Karpas-422 (cell line): ENCODE data around the gene KDM4B. TPM values are rescaled to one million over a fixed set of nuclear protein-coding genes. Genes with fewer than 3 reads are reported as not detected.

Experiments
- DNase-seq: peaks from one replicate; pipeline ENCODE4 v3.0.0-alpha.2; 2015
- H2AFZ ChIP-seq: fragments of 200-600 bp; sonication (generic); 2 replicates; pipeline ENCODE4 v1.6.1; 2014; ENCODE audit warnings: antibody characterized with exemption, low read length, mixed read lengths
- H3K27ac ChIP-seq: fragments of 200-600 bp; sonication (generic); 2 replicates; pipeline ENCODE4 v1.5.1; 2014; ENCODE audit warnings: mild to moderate bottlenecking, low read length, moderate library complexity
- H3K27me3 ChIP-seq: fragments of 200-600 bp; sonication (generic); 2 replicates; pipeline ENCODE4 v1.6.1; 2014; ENCODE audit warnings: low read length, mixed read lengths
- H3K36me3 ChIP-seq: fragments of 200-600 bp; sonication (generic); 2 replicates; pipeline ENCODE4 v1.6.1; 2014; ENCODE audit warnings: low read length, mixed read lengths; ENCODE audit not compliant: insufficient read depth
- H3K4me1 ChIP-seq: fragments of 200-600 bp; sonication (generic); 2 replicates; pipeline ENCODE4 v1.6.1; 2014; ENCODE audit warnings: mild to moderate bottlenecking, low read length, mixed read lengths
- H3K4me2 ChIP-seq: fragments of 200-600 bp; sonication (generic); 2 replicates; pipeline ENCODE4 v1.6.1; 2014; ENCODE audit warnings: low read length, low read depth, mild to moderate bottlenecking; ENCODE audit not compliant: poor library complexity, severe bottlenecking
- H3K4me3 ChIP-seq: fragments of 200-600 bp; sonication (generic); 2 replicates; pipeline ENCODE4 v1.5.1; 2014; ENCODE audit warnings: mild to moderate bottlenecking, antibody characterized with exemption, low read length, mixed read lengths
- H3K79me2 ChIP-seq: fragments of 200-600 bp; sonication (generic); 2 replicates; pipeline ENCODE4 v1.6.1; 2014; ENCODE audit warnings: mild to moderate bottlenecking, low read length, mixed read lengths
- H3K9ac ChIP-seq: fragments of 200-600 bp; sonication (generic); 2 replicates; pipeline ENCODE4 v1.6.0; 2014; ENCODE audit warnings: low read length
- H3K9me2 ChIP-seq: fragments of 200-600 bp; sonication (generic), shearing (Covaris generic); replicated peaks from 2 replicates; pipeline ENCODE4 v1.6.0; 2014; ENCODE audit warnings: mild to moderate bottlenecking, low read length, moderate library complexity; ENCODE audit not compliant: insufficient read depth
- H3K9me3 ChIP-seq: fragments of 300-700, 200-600 bp; sonication (generic); 2 replicates; pipeline ENCODE4 v1.6.1; 2014; ENCODE audit warnings: low read length, mixed read lengths
- H4K20me1 ChIP-seq: fragments of 200-600 bp; sonication (generic); 2 replicates; pipeline ENCODE4 v1.6.1; 2014; ENCODE audit warnings: mild to moderate bottlenecking, antibody characterized with exemption, low read length, low read depth; ENCODE audit not compliant: insufficient read depth
- total RNA-seq: library from RNA; depleted of rRNA; stranded (reverse); fragments of >200 nt; shearing (Covaris generic); gene quantifications from 2 replicates; pipeline ENCODE4 v1.2.3, GENCODE V29; 2014; ENCODE audit warnings: low replicate concordance

KDM4B gene
- total RNA-seq, 1 experiment from 2014 or later = 50.8 TPM

DNA sequence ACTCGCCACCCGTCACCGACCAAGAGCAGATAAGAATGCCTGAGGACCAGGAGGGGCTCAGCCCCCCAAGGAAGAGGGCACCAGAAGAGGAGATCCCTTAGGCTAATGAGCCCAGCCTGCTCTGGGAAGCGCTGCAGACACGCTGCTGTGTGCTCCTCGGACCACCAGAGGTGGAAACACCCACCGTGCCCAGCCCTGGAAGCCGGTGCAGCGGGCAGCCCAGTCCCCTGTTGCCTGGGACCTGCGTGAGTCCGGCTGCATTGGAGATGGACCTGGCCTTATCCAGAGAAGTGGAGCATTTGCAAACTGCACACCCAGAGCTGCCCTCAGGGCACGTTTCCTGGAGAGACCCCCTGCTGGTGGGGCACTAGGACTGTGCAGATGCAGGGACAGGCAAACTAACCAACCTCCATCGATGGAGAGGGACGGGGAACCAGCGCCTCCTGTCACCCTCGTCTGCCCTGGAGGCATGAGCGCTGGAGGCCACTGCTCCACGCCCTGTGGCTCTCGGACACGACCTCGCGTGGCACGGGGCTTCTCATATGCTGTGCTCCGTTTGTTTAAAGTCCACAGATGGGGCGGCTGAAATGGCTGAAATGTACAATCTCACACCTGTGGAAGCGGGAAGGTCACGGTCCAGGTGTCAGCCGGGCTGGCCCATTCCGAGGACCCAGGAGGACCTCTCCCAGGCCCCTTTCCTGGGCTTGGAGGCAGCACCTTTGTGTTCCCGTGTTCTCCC is 153.9 kb downstream of the KDM4B start:
- H3K79me2 ChIP-seq = no peaks in the 10 kb centered on the region
- no peak overlapping the region for H3K9ac ChIP-seq
- H3K4me1 ChIP-seq = peaks cover 26% of the 10 kb centered on the region
- H3K9me2 ChIP-seq = no peaks in the 10 kb centered on the region
- H3K9me3 ChIP-seq = no peaks in the 10 kb centered on the region
- no peaks in the 10 kb centered on the region for H4K20me1 ChIP-seq
- H3K4me3 ChIP-seq = no peak overlapping the region
- H3K27me3 ChIP-seq = no peaks in the 10 kb centered on the region
- no peaks in the 10 kb centered on the region for H3K36me3 ChIP-seq
- H3K4me2 ChIP-seq = no peak overlapping the region
- no peak overlapping the region for H2AFZ ChIP-seq
- H3K27ac ChIP-seq = no peak overlapping the region
- no peak for DNase-seq

DNA sequence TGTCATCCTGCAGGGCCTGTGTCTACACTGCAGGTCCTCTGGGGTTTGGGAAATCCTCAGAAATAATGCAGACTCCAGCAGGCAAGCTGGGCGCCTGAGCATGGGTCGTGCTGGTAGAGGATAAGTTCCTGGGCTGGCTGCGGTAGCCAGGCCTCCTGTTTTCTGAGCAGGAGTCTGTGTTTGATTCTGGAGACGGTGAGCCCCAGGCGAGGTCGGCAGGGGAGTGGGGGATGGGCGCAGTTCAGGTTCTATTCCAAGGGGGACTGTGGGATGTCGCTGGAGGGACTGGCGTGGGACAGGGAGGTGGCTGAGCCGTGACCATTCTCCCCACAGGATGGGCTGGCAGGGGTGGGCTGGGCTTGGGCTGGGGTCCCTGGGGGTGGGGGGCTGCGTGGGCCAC is 154.7 kb downstream of the KDM4B start:
- H3K9me2 ChIP-seq = no peaks in the 10 kb centered on the region
- H3K27me3 ChIP-seq = no peaks in the 10 kb centered on the region
- no peak overlapping the region for H3K4me3 ChIP-seq
- DNase-seq = no peak
- H3K4me2 ChIP-seq = no peak overlapping the region
- no peaks in the 10 kb centered on the region for H3K36me3 ChIP-seq
- H4K20me1 ChIP-seq = no peaks in the 10 kb centered on the region
- no peaks in the 10 kb centered on the region for H3K9me3 ChIP-seq
- no peak overlapping the region for H3K27ac ChIP-seq
- H3K9ac ChIP-seq = no peak overlapping the region
- H3K79me2 ChIP-seq = 0 out of 2 replicates have a peak, but pooled peaks cover 3% of the 10 kb centered on the region
- peaks cover 34% of the 10 kb centered on the region for H3K4me1 ChIP-seq
- H2AFZ ChIP-seq = no peak overlapping the region

DNA sequence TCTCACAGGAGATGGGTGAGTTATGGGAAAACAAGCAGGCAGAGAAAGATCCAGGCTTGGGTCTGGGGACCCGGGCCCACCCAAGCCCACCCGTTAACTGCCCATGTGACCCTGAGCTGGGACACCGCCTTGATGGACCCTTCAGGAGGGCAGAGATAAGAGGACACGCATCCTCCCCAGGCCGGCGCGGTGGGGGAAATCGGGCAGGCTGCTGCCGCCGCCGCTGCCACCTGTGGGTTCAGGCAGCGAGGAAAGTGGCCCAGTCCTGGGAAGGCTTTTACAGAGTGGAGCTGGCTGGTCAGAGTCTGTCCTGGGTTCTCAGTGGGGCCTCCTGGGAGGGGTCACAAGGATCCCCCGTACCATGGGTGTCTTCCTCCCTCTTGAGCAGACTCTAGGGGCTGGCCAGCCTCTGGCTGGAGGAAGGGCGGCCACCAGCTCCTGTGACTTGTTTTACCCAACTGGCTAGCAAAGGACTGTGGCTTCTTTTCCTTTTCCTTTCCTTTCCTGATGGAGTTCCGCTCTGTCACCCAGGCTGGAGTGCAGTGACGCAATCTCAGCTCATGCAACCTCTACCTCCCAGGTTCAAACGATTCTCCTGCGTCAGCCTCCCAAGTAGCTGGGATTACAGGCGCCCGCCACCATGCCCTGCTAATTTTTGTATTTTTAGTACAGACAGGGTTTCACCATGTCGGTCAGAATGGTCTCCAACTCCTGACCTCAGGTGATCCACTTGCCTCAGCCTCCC is 155.4 kb downstream of the KDM4B start:
- H3K79me2 ChIP-seq = 0 out of 2 replicates have a peak, but pooled peaks cover 3% of the 10 kb centered on the region
- H3K4me1 ChIP-seq = peaks cover 40% of the 10 kb centered on the region
- no peak overlapping the region for H3K9ac ChIP-seq
- H3K9me2 ChIP-seq = no peaks in the 10 kb centered on the region
- H3K27me3 ChIP-seq = no peaks in the 10 kb centered on the region
- no peaks in the 10 kb centered on the region for H3K9me3 ChIP-seq
- H3K4me3 ChIP-seq = no peak overlapping the region
- no peak overlapping the region for H3K27ac ChIP-seq
- no peak overlapping the region for H3K4me2 ChIP-seq
- H3K36me3 ChIP-seq = no peaks in the 10 kb centered on the region
- no peak for DNase-seq
- H2AFZ ChIP-seq = no peak overlapping the region
- no peaks in the 10 kb centered on the region for H4K20me1 ChIP-seq

DNA sequence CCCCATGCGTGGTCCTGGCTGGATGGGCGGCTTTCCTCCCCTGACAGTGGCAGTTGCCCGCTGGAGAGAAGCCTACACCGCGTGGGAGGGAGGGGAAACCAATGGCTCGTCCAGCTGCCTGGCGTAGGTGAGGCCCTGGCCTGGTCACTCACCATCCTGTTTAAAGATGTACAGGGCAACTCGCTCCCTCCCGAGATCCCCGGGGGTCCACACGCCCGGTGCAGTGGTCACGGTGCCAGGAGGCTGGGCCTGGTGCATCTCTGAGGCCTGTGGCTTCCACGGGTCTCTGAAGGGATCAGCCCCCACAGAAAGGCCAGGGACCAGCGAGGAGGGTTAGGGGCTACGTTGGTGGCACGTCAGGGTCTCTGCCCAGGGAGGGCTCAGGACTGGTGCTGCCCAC is 156.5 kb downstream of the KDM4B start:
- Histone ChIP-seq H3K79me2 (0 out of 2 replicates have a peak, but pooled peaks cover 3% of the 10 kb centered on the region), H3K27ac (peak overlapping the region; percentile 100; the same call in 1 of the 2 replicates), H3K4me1 (peaks cover 51% of the 10 kb centered on the region), H4K20me1 (no peaks in the 10 kb centered on the region), H3K27me3 (no peaks in the 10 kb centered on the region), H3K9me2 (no peaks in the 10 kb centered on the region), H3K4me2 (no peak overlapping the region), H3K9ac (no peak overlapping the region), H3K9me3 (no peaks in the 10 kb centered on the region), H3K4me3 (no peak overlapping the region), H3K36me3 (no peaks in the 10 kb centered on the region), H2AFZ (no peak overlapping the region)
- no peak for DNase-seq

DNA sequence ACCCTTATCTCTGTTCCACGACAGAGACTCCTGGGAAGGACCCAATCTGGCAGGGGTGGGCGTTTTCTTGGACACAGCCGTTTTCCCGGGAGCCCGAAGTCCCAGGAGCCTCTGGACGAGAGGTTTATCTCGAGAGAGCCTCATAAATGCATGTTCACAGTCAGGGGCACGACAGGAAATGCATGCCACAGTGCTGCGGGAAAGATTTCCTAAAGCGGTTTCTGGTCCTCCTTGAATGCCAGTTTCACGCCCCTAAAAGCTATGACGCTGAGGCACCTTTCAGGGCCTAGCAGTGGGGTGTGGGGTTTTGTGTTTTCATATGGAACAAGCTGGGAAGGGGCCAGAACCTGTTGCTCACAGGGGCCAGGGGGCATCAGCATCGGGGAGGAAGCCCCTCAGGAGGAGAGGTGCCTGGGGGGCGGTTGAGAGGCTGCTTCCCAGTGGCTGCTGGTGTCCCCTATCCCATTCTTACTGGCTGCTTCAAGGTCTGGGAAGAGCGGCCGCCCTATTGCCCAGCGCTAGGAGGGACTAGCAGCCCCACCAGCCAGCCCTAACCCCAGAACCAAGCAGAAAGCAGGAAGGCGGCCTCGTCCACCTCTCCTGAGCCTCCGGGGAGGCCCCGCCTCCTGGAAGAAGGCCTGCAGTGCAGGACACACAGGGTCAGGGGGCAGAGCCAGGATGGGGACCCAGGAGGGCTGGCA is 157.0 kb downstream of the KDM4B start:
- Histone ChIP-seq H3K4me3 (peak overlapping the region; percentile 53), H3K4me1 (peaks cover 57% of the 10 kb centered on the region), H3K27me3 (no peaks in the 10 kb centered on the region), H2AFZ (peak overlapping the region; percentile 14; the same call in 1 of the 2 replicates), H3K9me3 (no peaks in the 10 kb centered on the region), H3K27ac (peak overlapping the region; percentile 100), H4K20me1 (no peaks in the 10 kb centered on the region), H3K9ac (peak overlapping the region; percentile 100), H3K36me3 (no peaks in the 10 kb centered on the region), H3K79me2 (0 out of 2 replicates have a peak, but pooled peaks cover 3% of the 10 kb centered on the region), H3K9me2 (no peaks in the 10 kb centered on the region), H3K4me2 (peak overlapping the region; percentile 99)
- DNase-seq = no peak

DNA sequence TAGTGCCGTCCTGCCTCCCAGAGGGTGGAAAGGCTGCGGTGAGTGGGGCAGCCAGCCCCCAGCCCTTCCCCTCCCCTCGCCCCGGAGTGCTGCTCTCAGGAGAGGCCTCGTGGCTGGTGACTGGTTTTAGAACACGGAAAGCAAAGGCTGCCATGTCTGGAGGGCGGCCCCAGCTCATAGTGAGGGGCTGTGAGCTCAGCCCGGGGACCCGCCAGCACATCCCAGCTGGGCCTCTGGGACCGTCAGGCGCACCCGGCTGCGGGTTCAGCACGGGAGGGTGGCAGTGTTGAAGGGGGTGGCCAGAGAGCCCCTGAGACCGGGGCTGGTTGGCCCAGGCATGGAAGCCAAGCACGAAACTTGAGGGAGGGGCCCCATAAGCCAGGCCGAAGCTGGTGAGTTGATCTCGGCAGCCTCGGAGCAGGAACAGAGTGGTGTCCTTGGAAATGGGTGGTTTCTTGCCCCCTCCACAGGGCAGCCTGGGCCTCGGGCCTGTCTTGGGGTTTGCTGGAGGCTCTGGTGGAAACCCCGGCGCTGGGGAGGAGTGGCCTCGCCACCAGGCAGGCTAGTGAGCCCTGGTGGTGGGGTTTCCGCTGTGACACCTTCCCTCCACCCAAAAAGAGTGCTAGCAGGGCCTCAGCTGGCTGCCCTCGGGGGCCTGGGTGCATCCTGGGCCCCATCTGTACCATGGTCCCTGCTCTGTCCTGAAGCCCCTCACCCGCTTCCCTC is 157.7 kb downstream of the KDM4B start:
- Histone ChIP-seq H3K4me3 (peak overlapping the region; percentile 53), H4K20me1 (no peaks in the 10 kb centered on the region), H3K9me2 (no peaks in the 10 kb centered on the region), H3K79me2 (peaks cover 8% of the 10 kb centered on the region), H3K9ac (peak overlapping the region; percentile 100), H3K4me2 (peak overlapping the region; percentile 99), H3K4me1 (peaks cover 63% of the 10 kb centered on the region), H3K36me3 (no peaks in the 10 kb centered on the region), H3K9me3 (no peaks in the 10 kb centered on the region), H3K27ac (peak overlapping the region; percentile 100), H2AFZ (peak overlapping the region; percentile 14; the same call in 1 of the 2 replicates), H3K27me3 (no peaks in the 10 kb centered on the region)
- DNase-seq = peak; percentile 93

- peaks cover 74% of the 10 kb centered on the region for H3K4me1 ChIP-seq
- peak overlapping the region; percentile 100 for H3K9ac ChIP-seq
- H3K27me3 ChIP-seq = no peaks in the 10 kb centered on the region
- no peaks in the 10 kb centered on the region for H3K9me2 ChIP-seq
- H3K4me3 ChIP-seq = peak overlapping the region; percentile 72
- H4K20me1 ChIP-seq = no peaks in the 10 kb centered on the region
- peak; percentile 98 for DNase-seq
- no peak overlapping the region for H2AFZ ChIP-seq
- peaks cover 18% of the 10 kb centered on the region for H3K79me2 ChIP-seq
- peak overlapping the region; percentile 100 for H3K27ac ChIP-seq
- H3K9me3 ChIP-seq = no peaks in the 10 kb centered on the region
- peak overlapping the region; percentile 99 for H3K4me2 ChIP-seq
- H3K36me3 ChIP-seq = peaks cover 2% of the 10 kb centered on the region; the same call in 1 of the 2 replicates
These were observed 158.8 kb downstream of the KDM4B start for GRCh38 chr19:5127717-5128116.
